ENCODE data around the gene PHTF2.
"Not testable (repeated sequence)": the region's sequence is repeated elsewhere in the genome, so short reads cannot be mapped to it uniquely, and the experiment has no call there.

The PHTF2 gene

GRCh38 chr7:77798394-77799077, at the start of gene PHTF2, which contains the start of gene TMEM60:
PHTF2 (plus strand) TSS chr7:77798773.
TMEM60 (minus strand) TSS chr7:77798434; CDS start chr7:77794373, 4,061 bp downstream.
- peak; percentile 100 for DNase-seq

- no peak for DNase-seq
These were observed 46.6 kb upstream of the PHTF2 start for GRCh38 chr7:77752016-77752415.

GRCh38 chr7:77753173-77753572, 45.4 kb upstream of the PHTF2 start:
- DNase-seq: no peak

GRCh38 chr7:77757589-77757988, 41.0 kb upstream of the PHTF2 start:
- DNase-seq: no peak

GRCh38 chr7:77759294-77759889, 39.2 kb upstream of the PHTF2 start:
- peak; percentile 47 for DNase-seq

- no peak for DNase-seq
These were observed 37.6 kb upstream of the PHTF2 start for GRCh38 chr7:77760809-77761453.

GRCh38 chr7:77765481-77765880, 33.1 kb upstream of the PHTF2 start:
- DNase-seq: no peak

- no peak for DNase-seq
These were observed 32.4 kb upstream of the PHTF2 start for GRCh38 chr7:77765906-77766800.

- DNase-seq: no peak
These were observed 31.6 kb upstream of the PHTF2 start for GRCh38 chr7:77766801-77767605.

- no peak for DNase-seq
These were observed 28.3 kb upstream of the PHTF2 start for GRCh38 chr7:77770316-77770715.

- DNase-seq: no peak
These were observed 26.7 kb upstream of the PHTF2 start for GRCh38 chr7:77771901-77772300.

GRCh38 chr7:77778535-77778934, 20.0 kb upstream of the PHTF2 start:
- DNase-seq: no peak

GRCh38 chr7:77782383-77782782, 16.2 kb upstream of the PHTF2 start:
- DNase-seq: no peak

- no peak for DNase-seq
These were observed 15.5 kb upstream of the PHTF2 start for GRCh38 chr7:77783111-77783510.

GRCh38 chr7:77783545-77783944, 15.0 kb upstream of the PHTF2 start:
- no peak for DNase-seq

GRCh38 chr7:77784426-77784825, 14.1 kb upstream of the PHTF2 start:
- DNase-seq: not testable (repeated sequence)

GRCh38 chr7:77786018-77786417, 12.6 kb upstream of the PHTF2 start:
- DNase-seq: no peak

- DNase-seq: no peak
These were observed 11.8 kb upstream of the PHTF2 start for GRCh38 chr7:77786741-77787140.

GRCh38 chr7:77788327-77788902, 10.2 kb upstream of the PHTF2 start:
- DNase-seq: no peak

GRCh38 chr7:77791336-77791735, 7.2 kb upstream of the PHTF2 start:
- DNase-seq: peak; percentile 61

GRCh38 chr7:77791956-77792355, 6.6 kb upstream of the PHTF2 start:
- DNase-seq: no peak

GRCh38 chr7:77794000-77794399, 4.6 kb upstream of the PHTF2 start:
- DNase-seq: no peak

All from NCI-H1105 treated with DMSO at 0.1 percent for 48 hours (cell line).